A549 (cell line): ENCODE results near the gene VAV3. TPM values are rescaled to one million over a fixed set of nuclear protein-coding genes. Genes with fewer than 3 reads are reported as not detected.

Experiments
- ATAC-seq, 2 experiments: fragments of 200-7000 bp in 1 of 2; fragments of >200 bp in 1 of 2; cut with Nextera tagmentation in 1 of 2; cut with Tn5 transposase in 1 of 2; 3 replicates each; pipeline versions ENCODE4 v1.8.0 to v1.9.1; 2018 to 2020; ENCODE audit warnings: mild to moderate bottlenecking in 1 of 2, moderate library complexity in 1 of 2
- CTCF ChIA-PET: fragments of 300-600 bp; sonication (Branson Sonifier 250); formaldehyde crosslinking; extraction: SDS; loops from one replicate; lab custom pipeline; 2021; ENCODE audit warnings: antibody characterized with exemption, inconsistent platforms; lab: Yijun Ruan, JAX
- POLR2A ChIA-PET: fragments of 350-600 bp; formaldehyde crosslinking; extraction: SDS; loops from one replicate; lab custom pipeline; 2021; ENCODE audit warnings: antibody characterized with exemption, inconsistent platforms; lab: Yijun Ruan, JAX
- DNase-seq, 2 experiments: peaks; one replicate each; pipeline versions ENCODE4 v3.0.0 to v3.0.0-alpha.2; 2011 to 2016; ENCODE audit warnings: low read depth in 1 of 2, low spot score in 1 of 2
- FAIRE-seq: peaks from 2 replicates; lab custom pipeline; 2011; peaks lifted over from hg19 to GRCh38; lab: Jason Lieb, UNC
- H3K27ac ChIP-seq, 2 experiments: fragments of >200 bp; sonication (Bioruptor Twin); formaldehyde crosslinking; 3 replicates each; pipeline ENCODE4 v1.5.1; 2016 to 2017
- H3K4me1 ChIP-seq: fragments of >200 bp; sonication (Bioruptor Twin); formaldehyde crosslinking; 3 replicates; pipeline ENCODE4 v1.6.1; 2016
- H3K4me2 ChIP-seq: fragments of >200 bp; sonication (Bioruptor Twin); formaldehyde crosslinking; 3 replicates; pipeline ENCODE4 v1.6.1; 2016
- H3K4me3 ChIP-seq: fragments of >200 bp; sonication (Bioruptor Twin); formaldehyde crosslinking; 3 replicates; pipeline ENCODE4 v1.5.1; 2016
- H3K9me3 ChIP-seq: fragments of >200 bp; sonication (Bioruptor Twin); formaldehyde crosslinking; 3 replicates; pipeline ENCODE4 v1.6.1; 2016
- ATOH8 ChIP-seq: fragments of 250-450 bp; sonication (Bioruptor Pico); IDR thresholded peaks from 2 replicates; pipeline ENCODE4 v1.5.0; 2020; ENCODE audit warnings: low read depth, mild to moderate bottlenecking, moderate library complexity
- CBX8 ChIP-seq: fragments of 200-600 bp; sonication (generic); IDR thresholded peaks from 2 replicates; pipeline ENCODE4 v1.6.1; 2016
- CEBPB ChIP-seq, 2 experiments: fragments of >200 bp in 1 of 2; sonication (Bioruptor Twin) in 1 of 2; formaldehyde crosslinking in 1 of 2; IDR thresholded peaks; 2 replicates each; pipeline ENCODE4 v1.6.1; 2012 to 2016
- CHD2 ChIP-seq: fragments of 150-350 bp; IDR thresholded peaks from 2 replicates; pipeline ENCODE4 v1.6.1; 2014; ENCODE audit warnings: low read length; ENCODE audit not compliant: partially characterized antibody
- EHF ChIP-seq: fragments of 250-450 bp; sonication (Bioruptor Pico); IDR thresholded peaks from 2 replicates; pipeline ENCODE4 v1.5.0; 2020; ENCODE audit warnings: mild to moderate bottlenecking
- ESRRA ChIP-seq: fragments of 150-350 bp; IDR thresholded peaks from 2 replicates; pipeline ENCODE4 v1.6.1; 2014; ENCODE audit warnings: mild to moderate bottlenecking, low read length, borderline replicate concordance
- GATA3 ChIP-seq: IDR thresholded peaks from 2 replicates; pipeline ENCODE4 v1.6.1; 2012; ENCODE audit warnings: borderline replicate concordance
- HEYL ChIP-seq: fragments of 250-450 bp; sonication (Bioruptor Pico); IDR thresholded peaks from 2 replicates; pipeline ENCODE4 v1.8.0; 2021; ENCODE audit warnings: mild to moderate bottlenecking, moderate library complexity
- HMGXB4 ChIP-seq: fragments of 250-450 bp; sonication (Bioruptor Pico); IDR thresholded peaks from 2 replicates; pipeline ENCODE4 v1.5.0; 2021; ENCODE audit warnings: mild to moderate bottlenecking, moderate library complexity, borderline replicate concordance
- HOXB5 ChIP-seq: fragments of 250-450 bp; sonication (Bioruptor Pico); IDR thresholded peaks from 2 replicates; pipeline ENCODE4 v1.5.0; 2020; ENCODE audit warnings: mild to moderate bottlenecking, moderate library complexity
- JUNB ChIP-seq: fragments of >200 bp; sonication (Bioruptor Twin); formaldehyde crosslinking; IDR thresholded peaks from 2 replicates; pipeline ENCODE4 v1.6.1; 2016
- KDM1A ChIP-seq: fragments of 200-600 bp; sonication (generic); IDR thresholded peaks from 2 replicates; pipeline ENCODE4 v1.6.1; 2016; ENCODE audit warnings: low read depth, mild to moderate bottlenecking
- MYC ChIP-seq: IDR thresholded peaks from 2 replicates; pipeline ENCODE4 v1.6.1; 2012; ENCODE audit warnings: mild to moderate bottlenecking, inconsistent platforms, low read length, improper control_type of control experiment, borderline replicate concordance
- NPAS2 ChIP-seq: fragments of 250-450 bp; sonication (Bioruptor Pico); IDR thresholded peaks from 2 replicates; pipeline ENCODE4 v1.8.0; 2022; ENCODE audit warnings: mild to moderate bottlenecking, moderate library complexity, borderline replicate concordance
- NR3C1 ChIP-seq: fragments of >200 bp; sonication (Bioruptor Twin); formaldehyde crosslinking; IDR thresholded peaks from 3 replicates; pipeline ENCODE4 v1.6.1; 2017
- RAD21 ChIP-seq, 2 experiments: fragments of >200 bp in 1 of 2; sonication (Bioruptor Twin) in 1 of 2; formaldehyde crosslinking in 1 of 2; IDR thresholded peaks in 1 of 2; conservative IDR thresholded peaks in 1 of 2; 2 replicates in 1 of 2; 3 replicates in 1 of 2; pipeline ENCODE4 v1.6.1; 2012 to 2018; ENCODE audit warnings: inconsistent platforms in 1 of 2
- RARB ChIP-seq: fragments of 250-450 bp; sonication (Bioruptor Pico); IDR thresholded peaks from 2 replicates; pipeline ENCODE4 v1.8.0; 2021; ENCODE audit warnings: mild to moderate bottlenecking, moderate library complexity
- RCOR1 ChIP-seq: fragments of 150-350 bp; IDR thresholded peaks from 2 replicates; pipeline ENCODE4 v1.6.1; 2014; ENCODE audit warnings: antibody characterized with exemption, low read length, low read depth
- SREBF2 ChIP-seq: fragments of 450-650 bp; IDR thresholded peaks from 2 replicates; pipeline ENCODE4 v1.6.1; 2014; ENCODE audit warnings: mild to moderate bottlenecking, moderate library complexity
- TFCP2L1 ChIP-seq: fragments of 250-450 bp; sonication (Bioruptor Pico); IDR thresholded peaks from 2 replicates; pipeline ENCODE4 v1.5.0; 2021; ENCODE audit warnings: mild to moderate bottlenecking
- ZSCAN20 ChIP-seq: fragments of 250-450 bp; sonication (Bioruptor Pico); IDR thresholded peaks from 2 replicates; pipeline ENCODE4 v1.8.0; 2022; ENCODE audit warnings: mild to moderate bottlenecking, moderate library complexity
- WGBS: methylation state at CpG from one replicate; pipeline ENCODE4 v1.1.6; 2017; ENCODE audit errors: missing lambda C conversion rate; 5-methylcytosine and 5-hydroxymethylcytosine counted together
- polyA plus RNA-seq, 4 experiments: library from polyadenylated mRNA; depleted of rRNA in 3 of 4; stranded (reverse); fragments of >200 nt; fragmentation: RNase III in 1 of 4; extraction: RNeasy Plus Mini Kit Qiagen cat#74134 plus additional on column Dnase treatment in 1 of 4; gene quantifications; 2 replicates in 3 of 4; 3 replicates in 1 of 4; pipeline ENCODE4 v1.2.3, GENCODE V29; 2011 to 2017
- TF ChIP-seq, protein P1 (sequence below): fragments of 150-350 bp; IDR thresholded peaks from 2 replicates; pipeline ENCODE4 v1.6.1; 2014; ENCODE audit warnings: low read depth, mild to moderate bottlenecking, low read length
- TF ChIP-seq, protein P2 (sequence below): IDR thresholded peaks from 2 replicates; pipeline ENCODE4 v1.6.1; 2012

VAV3 gene
- polyA plus RNA-seq, 2 of the 4 experiments (the other 2 are of a cell fraction): 12.8 to 22.7 TPM

DNA sequence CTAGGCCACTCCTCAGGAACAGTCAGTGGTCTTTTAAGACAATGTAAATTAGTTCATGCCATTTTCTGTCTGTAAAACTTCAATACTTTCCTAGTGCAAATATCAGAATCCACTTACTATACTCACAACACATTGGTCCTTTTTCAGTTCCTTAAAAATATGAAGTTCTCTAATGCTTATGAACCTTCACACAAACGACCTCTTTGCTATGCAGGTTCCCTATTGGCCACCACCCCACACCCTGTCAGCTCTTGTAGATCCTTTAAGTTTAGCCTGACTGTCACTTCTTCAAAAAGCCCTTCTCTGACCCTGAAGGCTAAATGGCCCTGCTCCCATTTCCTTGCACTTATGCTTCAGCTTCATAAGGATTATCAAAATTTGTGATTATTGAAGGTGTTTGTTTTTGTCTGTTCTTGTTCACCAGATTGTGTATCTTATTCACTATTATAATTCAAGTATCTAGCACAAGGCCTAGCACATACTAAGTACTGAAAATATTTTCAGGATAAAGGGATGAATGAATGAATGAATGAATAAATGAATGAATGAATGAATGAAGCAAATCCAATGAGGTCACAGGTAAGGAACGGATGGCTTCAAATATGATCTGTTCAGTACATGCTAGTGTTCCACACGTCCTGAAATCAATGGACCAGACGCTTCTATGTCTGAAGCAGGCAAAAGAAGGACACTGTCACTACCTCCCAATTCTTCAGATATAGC lies 373.9 kb downstream of the VAV3 start:
- 67% methylated on average over 4 of the region's 4 CpGs for WGBS
- no peaks in the 10 kb centered on the region for H3K9me3 ChIP-seq
- H3K27ac ChIP-seq: no peak overlapping the region
- H3K4me2 ChIP-seq: no peak overlapping the region
- no peak overlapping the region for H3K4me3 ChIP-seq
- FAIRE-seq (no peak), DNase-seq (no peak), ATAC-seq (no peak)
- ChIA-PET POLR2A (no interaction called here), CTCF (no interaction called here)
- peaks cover 9% of the 10 kb centered on the region; the same call in 1 of the 3 replicates for H3K4me1 ChIP-seq
- TF ChIP-seq GATA3 (no peak), HOXB5 (no peak), ESRRA (no peak), KDM1A (no peak), TFCP2L1 (CRISPR knock-in tag) (no peak), EHF (CRISPR knock-in tag) (no peak)

- H3K9me3 ChIP-seq: no peaks in the 10 kb centered on the region
- TF ChIP-seq JUNB: no peak
- TF ChIP-seq, protein P1, sequence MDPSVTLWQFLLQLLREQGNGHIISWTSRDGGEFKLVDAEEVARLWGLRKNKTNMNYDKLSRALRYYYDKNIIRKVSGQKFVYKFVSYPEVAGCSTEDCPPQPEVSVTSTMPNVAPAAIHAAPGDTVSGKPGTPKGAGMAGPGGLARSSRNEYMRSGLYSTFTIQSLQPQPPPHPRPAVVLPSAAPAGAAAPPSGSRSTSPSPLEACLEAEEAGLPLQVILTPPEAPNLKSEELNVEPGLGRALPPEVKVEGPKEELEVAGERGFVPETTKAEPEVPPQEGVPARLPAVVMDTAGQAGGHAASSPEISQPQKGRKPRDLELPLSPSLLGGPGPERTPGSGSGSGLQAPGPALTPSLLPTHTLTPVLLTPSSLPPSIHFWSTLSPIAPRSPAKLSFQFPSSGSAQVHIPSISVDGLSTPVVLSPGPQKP: no peak
- no peak for TF ChIP-seq CEBPB (IDR thresholded peaks at IDR 0.05)
- TF ChIP-seq NPAS2 (CRISPR knock-in tag): no peak
- TF ChIP-seq ATOH8 (CRISPR knock-in tag): no peak
- no peak for TF ChIP-seq NR3C1
- TF ChIP-seq MYC: no peak
- no peak for TF ChIP-seq ZSCAN20 (CRISPR knock-in tag)
- TF ChIP-seq RAD21 (conservative IDR thresholded peaks at IDR 0.05 in 1 of 2, IDR thresholded peaks at IDR 0.05 in 1 of 2): no peak
- no peak for TF ChIP-seq RCOR1
- TF ChIP-seq CHD2: no peak
- TF ChIP-seq HMGXB4 (CRISPR knock-in tag): no peak
- no peak for TF ChIP-seq SREBF2
- no peak for TF ChIP-seq HEYL
- no peak for TF ChIP-seq EHF (CRISPR knock-in tag)
- TF ChIP-seq CBX8: no peak
- no peak for TF ChIP-seq RARB (CRISPR knock-in tag)
- TF ChIP-seq, protein P2, sequence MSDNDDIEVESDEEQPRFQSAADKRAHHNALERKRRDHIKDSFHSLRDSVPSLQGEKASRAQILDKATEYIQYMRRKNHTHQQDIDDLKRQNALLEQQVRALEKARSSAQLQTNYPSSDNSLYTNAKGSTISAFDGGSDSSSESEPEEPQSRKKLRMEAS: no peak
- TF ChIP-seq, all 56 proteins: peak for 0
- peaks cover 9% of the 10 kb centered on the region; the same call in 1 of the 3 replicates for H3K4me1 ChIP-seq
- ChIA-PET POLR2A (no interaction called here), CTCF (no interaction called here)
- no peak overlapping the region for H3K4me3 ChIP-seq
- no peak overlapping the region for H3K27ac ChIP-seq
- no peak for DNase-seq
- ATAC-seq: no peak
- no peak overlapping the region for H3K4me2 ChIP-seq
- FAIRE-seq: no peak
These were observed 374.9 kb downstream of the VAV3 start for GRCh38 chr1:107590087-107590486.
